ENCODE data around the gene KLHL35.
"Not testable (repeated sequence)": the region's sequence is repeated elsewhere in the genome, so short reads cannot be mapped to it uniquely, and the experiment has no call there.

The KLHL35 gene

DNA sequence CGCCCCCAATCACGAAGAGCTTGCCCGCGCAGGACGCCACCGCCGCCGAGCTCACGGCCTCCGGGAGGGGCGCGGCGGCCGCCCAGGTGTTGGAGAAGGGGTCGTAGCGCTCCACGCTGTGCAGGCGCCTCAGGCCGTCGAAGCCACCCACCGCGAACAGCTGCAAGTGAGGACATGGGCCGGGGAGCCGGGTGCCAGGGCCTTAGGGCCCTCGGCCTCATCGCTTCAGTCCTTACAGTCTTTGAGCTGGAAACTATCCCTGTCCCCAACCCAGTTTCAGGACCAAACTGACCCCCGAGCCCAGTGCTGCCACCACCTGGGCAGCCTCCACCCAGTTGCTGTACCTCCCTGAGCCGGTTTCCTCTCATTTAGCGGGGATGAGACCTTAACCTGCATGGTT is 7.6 kb downstream of the KLHL35 start:
- no peak for DNase-seq (ENCODE audit: low spot score)

DNA sequence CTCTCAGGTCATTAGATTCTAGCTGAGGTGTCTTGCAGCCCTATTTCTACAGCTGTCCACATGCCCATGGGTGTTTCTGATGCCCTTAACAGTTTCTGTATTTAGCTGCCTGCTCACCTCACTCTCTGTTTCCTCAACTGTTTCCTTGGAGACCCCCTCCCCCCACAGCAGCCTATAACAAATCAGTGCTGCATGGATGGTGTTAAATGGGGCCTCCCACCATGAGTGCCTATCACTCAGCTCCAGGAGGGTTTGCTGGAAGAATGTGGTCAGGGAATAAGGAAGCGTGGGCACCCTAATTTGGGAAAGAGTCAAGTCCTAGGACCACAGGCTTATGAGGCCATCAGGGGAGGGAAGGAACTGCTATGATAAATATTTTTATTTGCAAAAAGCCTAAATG is 8.6 kb downstream of the KLHL35 start:
- DNase-seq (ENCODE audit: low spot score) = no peak

DNA sequence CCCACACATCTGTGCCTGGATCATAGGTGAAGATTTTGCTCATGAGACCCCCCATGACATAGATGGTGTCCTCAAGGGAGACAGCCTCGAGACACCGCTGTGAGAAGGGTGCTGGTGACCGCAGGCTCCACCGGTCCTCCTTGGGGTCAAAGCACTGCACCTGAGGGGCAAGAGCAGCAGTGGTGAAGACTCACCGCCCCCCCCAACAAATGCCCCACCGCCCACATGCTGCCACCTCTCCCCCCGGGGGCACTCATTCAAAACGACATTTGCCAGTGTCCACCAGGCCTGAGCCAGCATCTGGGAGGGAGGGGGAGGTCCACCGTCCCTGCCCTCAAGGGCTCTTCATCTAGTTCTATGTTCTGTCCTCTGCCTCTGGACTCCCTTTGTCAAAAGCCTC is 9.3 kb downstream of the KLHL35 start:
- DNase-seq (ENCODE audit: low spot score) = no peak

DNA sequence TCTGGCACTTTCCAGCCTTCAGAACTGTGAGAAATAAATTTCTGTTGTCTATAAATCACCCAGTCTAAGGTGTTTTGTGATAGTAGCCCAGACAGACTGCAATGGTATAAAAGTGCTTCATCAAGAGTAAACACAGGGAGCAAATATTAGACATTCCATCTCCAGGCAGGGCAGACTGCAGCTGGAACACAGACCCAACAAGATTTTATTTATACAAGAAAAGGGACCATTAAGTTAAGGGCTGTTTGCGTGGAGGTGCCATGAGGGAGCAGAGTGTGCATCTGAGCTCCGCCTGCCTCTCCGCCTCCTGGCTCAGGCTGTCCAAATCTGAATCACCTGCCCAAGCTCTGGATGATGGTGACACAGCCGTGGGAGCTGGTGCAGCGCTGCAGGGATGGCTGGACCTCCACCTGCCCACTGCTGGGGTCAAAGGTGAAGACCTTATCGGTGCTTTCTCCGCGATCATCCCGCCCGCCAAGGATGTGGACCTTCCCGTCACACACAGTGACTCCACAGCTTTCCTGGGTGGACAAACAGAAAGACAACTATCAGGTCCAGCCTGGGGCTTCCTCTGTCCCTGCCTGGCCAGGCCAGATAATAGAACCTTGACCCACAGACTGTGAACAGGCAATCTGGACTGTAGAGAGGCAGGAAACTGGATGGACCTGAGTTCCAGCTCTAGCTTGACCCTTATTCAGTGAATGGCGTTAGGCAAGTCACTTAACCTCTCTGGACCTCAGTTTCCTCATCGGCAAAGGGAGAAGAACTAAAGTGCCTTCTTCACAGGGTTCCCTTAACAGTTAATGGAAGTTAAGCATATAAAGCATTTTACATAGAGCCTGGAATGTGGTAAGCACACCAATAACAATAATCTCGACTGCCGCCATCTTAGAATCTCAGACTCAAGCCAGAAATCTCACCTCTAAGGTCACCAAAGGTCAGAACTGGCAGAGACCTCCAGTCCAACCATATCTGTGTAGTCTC is 10.5 kb downstream of the KLHL35 start:
- no peak for DNase-seq (ENCODE audit: low spot score)

DNA sequence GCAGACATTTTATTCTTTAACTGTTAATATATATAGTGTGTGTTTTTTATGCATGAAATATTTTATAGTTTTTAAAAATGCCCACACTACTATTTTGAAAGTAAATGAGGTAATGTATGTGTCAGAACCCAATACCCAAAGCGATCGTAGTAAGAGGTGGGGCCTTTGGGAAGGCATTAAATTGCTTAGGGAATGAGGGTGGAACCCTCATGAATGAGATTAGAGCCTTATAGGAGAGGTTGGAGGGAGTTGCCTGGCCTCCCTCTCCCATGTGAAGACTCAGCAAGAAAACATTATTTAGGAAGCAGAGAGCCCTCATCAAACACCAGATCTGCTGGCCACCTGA is 11.1 kb downstream of the KLHL35 start:
- no peak for DNase-seq (ENCODE audit: low spot score)

DNA sequence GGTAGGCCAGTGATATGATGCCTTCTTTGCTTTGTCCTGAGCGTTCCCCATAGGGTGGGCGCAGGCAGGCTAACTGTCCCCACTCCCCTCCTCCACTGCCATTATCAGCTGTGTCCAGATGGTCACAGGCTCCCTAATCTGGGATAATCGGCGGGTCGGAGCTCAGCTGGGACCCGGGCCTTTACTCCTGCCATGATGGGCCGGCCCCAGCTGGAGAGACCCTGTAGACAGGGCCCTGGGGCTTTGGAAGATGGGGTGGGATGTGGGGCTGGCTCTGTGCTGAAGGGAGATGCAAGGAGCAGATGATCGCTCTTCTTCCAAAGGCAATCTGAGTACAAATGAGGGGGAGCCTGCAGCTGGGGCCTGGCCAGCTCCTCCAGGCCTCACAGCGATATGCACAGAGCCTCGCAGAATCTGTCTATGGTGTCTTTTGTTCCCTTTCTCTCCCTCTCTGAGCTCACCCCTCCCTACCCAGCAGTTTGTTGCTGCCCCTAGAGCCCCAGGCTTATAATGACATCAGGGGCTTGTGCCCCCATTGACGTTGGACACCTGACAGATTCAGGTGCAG is 11.9 kb downstream of the KLHL35 start:
- DNase-seq (ENCODE audit: low spot score) = no peak

DNA sequence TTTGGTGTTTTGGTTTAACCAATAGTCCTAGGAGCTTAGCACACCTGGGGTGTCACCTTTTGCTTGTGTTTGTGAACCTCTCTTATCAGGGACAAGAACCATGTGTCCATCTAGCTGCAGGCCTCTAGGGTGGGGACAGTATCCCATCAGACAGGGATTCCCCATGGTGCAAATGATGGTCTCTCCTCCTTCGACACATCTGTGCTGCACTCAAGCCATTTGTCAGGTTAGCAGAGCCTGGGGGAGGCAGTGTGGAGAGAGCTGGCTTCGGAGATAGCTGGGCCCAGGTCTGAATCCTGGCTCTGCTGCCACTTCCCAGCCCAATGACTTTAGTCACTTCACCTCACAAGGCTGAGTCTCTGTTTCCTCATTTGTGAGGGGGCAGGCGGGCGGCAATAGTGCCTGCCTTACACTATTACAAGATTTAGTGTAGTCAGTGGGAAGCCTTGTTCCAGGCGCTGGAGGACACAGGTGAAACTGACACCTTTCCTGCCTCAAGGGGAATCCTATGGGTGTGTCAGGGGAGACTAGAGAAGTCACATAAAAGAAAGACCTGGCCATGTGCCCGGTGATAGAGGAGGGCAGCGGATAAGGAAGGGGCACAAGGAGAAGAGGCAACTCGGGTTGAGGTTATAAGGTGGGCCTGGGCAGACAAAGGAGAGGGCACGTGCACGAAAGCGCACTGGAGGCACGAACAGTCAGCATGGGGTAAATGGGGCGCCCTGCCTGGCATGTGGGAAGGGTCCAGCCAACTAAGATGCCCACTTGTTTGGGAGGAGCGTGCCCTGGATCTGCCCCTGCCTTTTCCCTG is 12.6 kb downstream of the KLHL35 start:
- DNase-seq (ENCODE audit: low spot score) = no peak

DNA sequence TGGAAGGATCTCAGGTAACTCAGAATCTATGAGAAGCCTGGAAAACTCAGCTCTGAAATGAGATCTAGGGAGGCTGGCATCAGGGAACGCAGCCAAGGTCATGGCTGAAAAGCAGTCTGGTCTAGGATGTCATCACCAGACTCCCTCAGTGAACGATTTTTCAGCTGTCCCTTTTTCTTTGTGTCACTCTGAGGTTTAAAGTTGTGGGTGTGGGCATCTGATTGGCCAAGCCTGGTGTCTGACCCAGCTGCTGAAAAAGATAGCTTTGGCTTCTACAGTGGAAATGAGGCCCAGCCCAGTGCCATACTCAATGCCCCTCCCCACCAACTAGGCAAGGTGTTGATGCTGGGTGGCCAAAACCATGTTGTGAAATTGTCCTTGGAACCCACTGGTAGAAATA is 19.1 kb downstream of the KLHL35 start:
- no peak for DNase-seq (ENCODE audit: low spot score)

DNA sequence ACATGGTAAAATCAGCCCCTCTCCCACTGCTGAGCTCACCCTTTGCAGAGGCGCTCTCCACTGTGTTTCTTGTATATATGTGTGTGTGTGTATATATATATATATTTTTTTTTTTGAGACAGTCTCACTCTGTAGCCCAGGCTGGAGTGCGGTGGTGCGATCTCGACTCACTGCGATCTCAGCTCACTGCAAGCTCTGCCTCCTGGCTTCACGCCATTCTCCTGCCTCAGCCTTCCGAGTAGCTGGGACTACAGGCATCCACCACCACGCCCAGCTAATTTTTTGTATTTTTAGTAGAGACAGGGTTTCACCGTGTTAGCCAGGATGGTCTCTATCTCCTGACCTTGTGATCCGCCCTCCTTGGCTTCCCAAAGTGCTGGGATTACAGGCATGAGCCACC is 19.9 kb downstream of the KLHL35 start:
- DNase-seq (ENCODE audit: low spot score) = not testable (repeated sequence)

DNA sequence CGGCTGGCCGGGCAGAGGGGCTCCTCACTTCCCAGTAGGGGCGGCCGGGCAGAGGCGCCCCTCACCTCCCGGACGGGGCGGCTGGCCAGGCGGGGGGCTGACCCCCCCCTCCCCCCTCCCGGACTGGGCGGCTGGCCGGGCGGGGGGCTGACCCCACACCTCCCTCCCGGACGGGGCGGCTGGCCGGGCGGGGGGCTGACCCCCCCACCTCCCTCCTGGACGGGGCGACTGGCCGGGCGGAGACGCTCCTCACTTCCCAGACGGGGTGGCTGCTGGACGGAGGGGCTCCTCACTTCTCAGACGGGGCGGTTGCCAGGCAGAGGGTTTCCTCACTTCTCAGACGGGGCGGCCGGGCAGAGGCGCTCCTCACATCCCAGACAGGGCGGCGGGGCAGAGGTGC is 23.0 kb downstream of the KLHL35 start:
- DNase-seq (ENCODE audit: low spot score) = not testable (repeated sequence)

DNA sequence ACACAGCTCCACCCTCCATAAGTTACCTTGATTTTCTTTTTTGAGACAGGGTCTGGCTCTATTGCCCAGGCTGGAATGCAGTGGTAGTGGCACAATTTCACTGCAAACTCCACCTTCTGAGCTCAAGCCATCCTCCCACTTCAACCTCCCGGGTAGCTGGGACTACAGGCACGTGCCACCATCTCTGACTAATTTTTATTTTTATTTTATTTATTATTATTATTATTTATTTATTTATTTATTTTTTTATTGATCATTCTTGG is 24.1 kb downstream of the KLHL35 start:
- no peak for DNase-seq (ENCODE audit: low spot score)

DNA sequence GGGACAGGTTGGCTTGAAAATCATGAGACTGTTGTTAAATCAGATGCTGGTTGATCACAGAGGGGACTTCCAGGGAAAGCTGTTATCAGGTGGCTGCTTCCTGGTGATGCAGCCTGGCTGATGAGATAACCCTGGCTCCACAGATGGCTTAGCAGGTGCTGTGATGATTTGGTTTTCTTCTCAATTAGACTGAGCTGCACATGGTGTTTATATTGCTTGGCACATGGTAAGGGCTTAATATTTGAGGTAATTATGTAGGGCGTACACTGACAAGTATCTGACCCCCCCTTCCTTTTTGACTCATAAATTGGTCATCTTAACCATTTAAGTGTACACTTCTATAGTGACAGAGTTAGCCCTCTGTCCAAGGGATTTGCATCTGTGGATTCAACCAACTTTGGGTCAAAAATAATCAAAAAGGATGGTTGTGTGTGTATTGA is 26.6 kb downstream of the KLHL35 start:
- DNase-seq (ENCODE audit: low spot score) = no peak

DNA sequence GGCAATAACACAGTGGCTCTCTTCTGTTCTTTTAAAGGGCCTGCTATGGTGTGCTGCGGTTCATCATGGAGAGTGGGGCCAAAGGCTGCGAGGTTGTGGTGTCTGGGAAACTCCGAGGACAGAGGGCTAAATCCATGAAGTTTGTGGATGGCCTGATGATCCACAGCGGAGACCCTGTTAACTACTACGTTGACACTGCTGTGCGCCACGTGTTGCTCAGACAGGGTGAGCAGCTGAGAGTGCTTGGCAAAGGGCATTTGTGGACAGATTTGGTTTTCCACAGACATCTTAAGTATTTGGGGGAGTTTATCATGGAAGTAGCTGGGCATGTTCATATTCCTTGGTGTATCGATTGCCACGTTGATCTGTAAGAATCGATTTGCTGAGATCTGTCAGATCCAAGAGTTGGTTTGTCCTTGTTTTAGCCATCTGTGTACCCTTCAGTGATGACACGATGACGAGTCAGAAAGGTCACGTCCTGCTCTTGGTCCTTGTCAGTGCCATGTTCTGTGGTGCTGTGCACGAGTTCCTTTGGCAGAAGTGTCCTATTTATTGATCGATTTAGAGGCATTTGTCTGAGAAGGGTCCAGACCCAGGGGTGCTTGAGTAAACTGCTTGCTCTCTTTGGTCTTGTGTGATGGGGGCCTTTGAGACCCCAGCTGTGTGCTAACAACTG is 28.9 kb downstream of the KLHL35 start:
- DNase-seq (ENCODE audit: low spot score) = no peak

DNA sequence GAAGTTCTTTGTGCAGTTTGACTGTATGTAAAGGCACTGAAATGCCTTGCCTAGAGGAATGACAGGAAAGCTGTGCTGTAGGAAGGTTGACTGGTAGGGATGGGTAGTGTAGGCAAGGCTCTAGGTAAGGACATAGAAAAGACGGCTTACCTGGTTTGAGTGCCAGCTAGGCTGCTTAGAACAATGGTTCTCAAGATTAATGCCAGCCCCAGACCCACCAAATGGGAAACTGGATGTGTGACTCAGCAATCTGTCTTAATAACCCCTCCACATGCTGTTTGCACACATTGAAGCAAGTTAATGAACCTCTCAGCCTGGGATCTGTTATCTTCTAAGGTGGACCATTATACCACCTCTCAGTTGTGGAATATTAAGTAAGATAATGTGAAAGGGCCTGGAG is 30.0 kb downstream of the KLHL35 start:
- DNase-seq (ENCODE audit: low spot score) = no peak

DNA sequence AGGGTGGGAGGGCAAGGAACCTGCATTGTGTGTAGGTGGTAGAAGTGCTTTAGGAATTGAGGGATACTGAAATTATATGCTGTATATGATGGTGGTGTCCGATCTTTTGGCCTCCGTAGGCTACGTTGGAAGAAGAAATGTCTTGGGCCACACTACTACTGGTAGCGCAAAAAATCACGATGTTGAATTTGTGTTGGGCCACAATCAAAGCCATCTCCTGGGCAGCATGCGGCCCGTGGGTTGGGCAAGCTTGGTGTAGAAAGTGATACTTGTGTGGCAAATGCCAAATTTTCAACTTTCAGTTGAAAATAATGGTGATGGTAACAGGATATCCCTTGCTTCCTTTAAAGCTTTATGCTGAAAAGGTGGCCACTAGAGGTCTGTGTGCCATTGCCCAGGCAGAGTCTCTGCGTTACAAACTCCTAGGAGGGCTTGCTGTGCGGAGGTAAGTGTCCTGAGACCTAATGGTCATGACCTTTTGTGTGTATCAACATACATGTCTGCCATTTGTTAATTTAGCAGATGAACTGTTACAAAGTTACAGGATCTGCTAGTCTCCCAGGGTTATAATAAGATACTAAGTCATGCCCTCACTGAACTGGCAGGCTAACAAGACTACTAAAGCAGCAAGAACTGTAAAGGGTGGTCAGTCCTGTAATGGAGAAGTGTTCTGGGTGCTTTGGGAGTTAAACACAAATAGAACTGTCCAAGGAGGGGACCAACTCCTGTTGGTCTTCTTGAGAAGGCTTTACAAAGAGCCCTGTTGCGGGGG is 30.8 kb downstream of the KLHL35 start:
- no peak for DNase-seq (ENCODE audit: low spot score)

DNA sequence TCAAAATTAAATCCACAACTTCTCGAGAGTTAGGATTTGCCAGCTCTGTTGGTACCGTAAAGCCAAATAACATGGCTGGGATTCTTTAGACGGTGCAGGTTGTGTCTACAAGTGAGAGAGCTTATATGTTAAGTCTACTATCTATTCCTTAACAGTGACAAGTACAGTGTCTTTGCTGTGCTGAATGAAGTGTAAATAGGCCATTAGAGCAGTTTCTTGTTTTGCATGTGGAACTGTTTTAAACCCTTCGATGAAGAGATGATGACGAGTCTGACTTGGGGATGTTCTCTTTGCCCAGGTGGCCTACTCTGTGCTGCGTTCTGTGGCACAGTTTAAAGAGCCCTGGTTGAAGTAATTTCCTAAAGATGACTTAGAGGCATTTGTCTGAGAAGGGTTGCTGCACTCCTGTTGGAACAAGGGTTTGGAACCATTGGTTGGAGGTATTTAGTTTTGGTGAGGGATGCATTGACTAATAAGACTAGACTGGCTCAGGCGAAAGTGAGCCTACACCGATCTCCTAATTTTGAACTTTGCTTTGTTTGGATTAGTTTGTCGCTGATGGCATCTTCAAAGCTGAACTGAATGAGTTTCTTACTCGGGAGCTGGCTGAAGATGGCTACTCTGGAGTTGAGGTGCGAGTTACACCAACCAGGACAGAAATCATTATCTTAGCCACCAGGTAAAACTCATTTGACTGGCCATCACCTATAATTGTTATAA is 32.7 kb downstream of the KLHL35 start:
- DNase-seq (ENCODE audit: low spot score) = no peak

DNA sequence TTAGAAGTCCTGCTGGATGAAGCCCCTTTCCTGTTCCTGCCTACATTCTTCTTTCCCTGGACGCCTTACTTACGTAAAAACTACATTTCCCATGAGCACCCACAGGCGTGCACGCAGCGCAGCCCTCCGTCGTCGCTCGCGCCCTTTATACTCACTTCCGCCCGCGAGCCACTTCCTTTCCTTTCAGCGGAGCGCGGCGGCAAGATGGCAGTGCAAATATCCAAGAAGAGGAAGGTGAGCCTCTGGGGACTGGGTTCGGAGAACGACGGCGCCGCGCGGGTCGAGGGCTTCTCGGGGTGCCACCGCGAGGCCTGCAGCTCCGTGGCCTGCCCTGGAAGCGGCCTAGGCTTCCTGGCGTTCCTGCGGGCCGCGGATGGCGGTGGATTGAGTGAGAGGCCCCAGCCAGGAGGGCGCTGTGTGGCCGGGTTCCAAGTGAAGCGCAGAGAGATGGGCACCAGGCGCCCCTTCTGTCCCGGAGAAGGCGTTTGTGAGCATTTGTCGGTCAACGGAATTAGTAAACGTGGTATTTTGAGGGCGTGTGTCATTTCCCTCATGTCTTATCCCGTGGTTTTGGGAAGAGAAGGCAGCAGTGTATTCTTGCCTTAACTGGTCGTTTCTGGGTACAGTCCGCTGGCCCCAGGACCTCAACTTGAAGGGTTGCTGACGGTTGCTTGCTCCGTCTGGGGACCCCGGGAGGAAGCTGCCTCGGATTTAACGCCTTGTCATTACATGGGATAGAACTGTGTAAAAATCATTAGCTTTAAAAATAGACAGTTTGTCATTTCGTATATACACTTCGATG is 33.5 kb downstream of the KLHL35 start, which contains the start of gene RPS3:
RPS3 (plus strand) TSS at position 175 of the 802 bp plus-strand sequence; CDS start at position 205, 30 bp downstream.
- DNase-seq (ENCODE audit: low spot score) = peak; percentile 91

DNA sequence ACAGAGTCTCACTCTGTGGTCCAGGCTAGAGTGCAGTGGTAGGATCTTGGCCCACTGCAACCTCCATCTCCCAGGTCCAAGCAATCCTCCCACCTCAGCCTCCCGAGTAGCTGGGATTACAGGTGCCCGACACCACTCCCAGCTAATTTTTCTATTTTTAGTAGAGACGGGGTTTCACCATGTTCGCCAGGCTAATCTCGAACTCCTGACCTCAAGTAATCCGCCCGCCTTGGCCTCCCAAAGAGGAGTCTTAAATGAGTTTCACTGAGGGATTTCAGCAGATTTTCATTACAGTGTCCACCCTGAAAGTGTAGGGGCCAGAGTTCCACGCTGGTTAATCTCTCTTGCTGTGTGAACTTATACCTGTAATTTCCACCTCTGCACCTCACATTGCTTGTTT is 34.1 kb downstream of the KLHL35 start:
- DNase-seq (ENCODE audit: low spot score) = no peak

DNA sequence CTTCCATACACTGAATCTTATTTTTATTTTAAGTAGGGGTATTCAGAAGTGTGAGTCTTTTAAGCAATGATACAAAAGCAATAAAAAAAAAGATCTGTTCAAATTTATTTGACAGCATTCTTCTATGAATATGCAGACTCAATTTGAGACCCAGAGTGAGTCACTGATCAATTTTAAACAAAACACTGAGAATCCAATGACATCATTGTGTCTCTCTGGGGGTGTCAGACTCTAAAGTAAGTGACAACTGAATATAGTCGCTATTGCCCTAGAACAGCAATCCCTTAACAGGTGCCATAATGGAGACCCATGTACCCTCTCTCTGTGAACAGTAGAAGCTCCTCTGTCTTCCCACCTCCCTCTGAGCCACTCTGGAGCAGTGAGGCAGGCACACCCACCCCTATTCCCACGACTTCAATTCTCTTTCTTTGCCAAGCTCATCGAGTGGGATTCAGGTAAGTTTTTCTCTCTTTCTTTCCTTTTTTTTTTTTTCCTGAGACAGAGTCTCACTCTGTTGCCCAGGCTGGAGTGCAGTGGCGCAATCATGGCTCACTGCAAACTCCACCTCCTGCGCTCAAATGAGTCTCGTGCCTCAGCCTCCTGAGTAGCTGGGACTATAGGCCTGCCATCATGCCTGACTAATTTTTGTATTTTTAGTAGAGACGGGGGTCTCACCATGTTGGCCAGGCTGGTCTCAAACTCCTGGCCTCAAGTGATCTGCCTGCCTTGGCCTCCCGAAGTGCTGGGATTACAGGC is 38.7 kb downstream of the KLHL35 start:
- DNase-seq (ENCODE audit: low spot score) = no peak

Measured in LoVo (cell line).